GM23338 (cell line): Measurements from ENCODE around the gene KRTAP12-2. TPM values are rescaled to one million over a fixed set of nuclear protein-coding genes. Genes with fewer than 3 reads are reported as not detected.

ENCODE experiments used
- ATAC-seq: fragments of 200-7000 bp; cut with Tn5 transposase; 3 replicates; pipeline ENCODE4 v1.9.1; 2020
- DNase-seq: peaks from one replicate; pipeline ENCODE4 v3.0.0-alpha.2; 2015; ENCODE audit warnings: low spot score
- H2AFZ ChIP-seq: fragments of 200-600 bp; sonication (generic); 2 replicates; pipeline ENCODE4 v1.8.0; 2016; ENCODE audit warnings: antibody characterized with exemption, mild to moderate bottlenecking, moderate library complexity
- H3F3A ChIP-seq: fragments of 200-600 bp; sonication (generic); replicated peaks from 2 replicates; pipeline ENCODE4 v1.8.0; 2017; ENCODE audit warnings: antibody characterized with exemption, mixed run types, low read depth
- H3K27ac ChIP-seq: fragments of 200-600 bp; sonication (generic); 2 replicates; pipeline ENCODE4 v1.6.1; 2016; ENCODE audit warnings: low read depth
- H3K27me3 ChIP-seq: fragments of 200-600 bp; sonication (generic); 2 replicates; pipeline ENCODE4 v1.8.0; 2016; ENCODE audit warnings: mild to moderate bottlenecking, mixed run types, moderate library complexity; ENCODE audit not compliant: insufficient read depth
- H3K36me3 ChIP-seq: fragments of 200-600 bp; sonication (generic); 2 replicates; pipeline ENCODE4 v1.8.0; 2016; ENCODE audit warnings: mild to moderate bottlenecking; ENCODE audit not compliant: insufficient read depth
- H3K4me1 ChIP-seq: fragments of 200-600 bp; sonication (generic); 2 replicates; pipeline ENCODE4 v1.8.0; 2016; ENCODE audit warnings: mild to moderate bottlenecking, moderate library complexity; ENCODE audit not compliant: insufficient read depth
- H3K4me2 ChIP-seq: fragments of 200-600 bp; sonication (generic); 2 replicates; pipeline ENCODE4 v1.7.1; 2017; ENCODE audit warnings: mixed run types
- H3K4me3 ChIP-seq: fragments of 200-600 bp; sonication (generic); 2 replicates; pipeline ENCODE4 v1.6.1; 2016; ENCODE audit warnings: mixed run types
- H3K79me2 ChIP-seq: fragments of 200-600 bp; sonication (generic); replicated peaks from 2 replicates; pipeline ENCODE4 v1.8.0; 2017; ENCODE audit warnings: mild to moderate bottlenecking; ENCODE audit not compliant: insufficient read depth
- H3K9me2 ChIP-seq: fragments of 200-600 bp; sonication (generic); 2 replicates; pipeline ENCODE4 v1.8.0; 2017; ENCODE audit not compliant: insufficient read depth
- H4K20me1 ChIP-seq: fragments of 200-600 bp; sonication (generic); replicated peaks from 2 replicates; pipeline ENCODE4 v1.8.0; 2017; ENCODE audit warnings: mild to moderate bottlenecking; ENCODE audit not compliant: insufficient read depth
- H3K27ac Mint-ChIP-seq: 2 replicates; pipeline ENCODE4 v1.8.0; 2020; ENCODE audit warnings: inconsistent platforms, mild to moderate bottlenecking, moderate library complexity, mixed read lengths
- H3K27me3 Mint-ChIP-seq: 3 replicates; pipeline ENCODE4 v1.8.0; 2022; ENCODE audit warnings: low read depth, mild to moderate bottlenecking, moderate library complexity, mixed read lengths, inconsistent platforms; ENCODE audit not compliant: insufficient read depth, poor library complexity
- H3K36me3 Mint-ChIP-seq: 3 replicates; pipeline ENCODE4 v1.8.0; 2021; ENCODE audit warnings: low read depth, mild to moderate bottlenecking, inconsistent platforms, moderate library complexity, mixed read lengths
- H3K4me1 Mint-ChIP-seq: 3 replicates; pipeline ENCODE4 v1.8.0; 2020; ENCODE audit warnings: mild to moderate bottlenecking, inconsistent platforms, mixed read lengths
- H3K4me3 Mint-ChIP-seq: 3 replicates; pipeline ENCODE4 v1.8.0; 2021; ENCODE audit warnings: moderate library complexity, mild to moderate bottlenecking, inconsistent platforms, mixed read lengths
- H3K9me3 Mint-ChIP-seq: 3 replicates; pipeline ENCODE4 v1.8.0; 2020; ENCODE audit warnings: moderate library complexity, mild to moderate bottlenecking, inconsistent platforms, mixed read lengths
- EZH2phosphoT487 ChIP-seq: fragments of 200-600 bp; sonication (generic); IDR thresholded peaks from one replicate; pipeline ENCODE4 v1.8.1; 2018; ENCODE audit warnings: antibody characterized with exemption; ENCODE audit not compliant: unreplicated experiment
- JUNB ChIP-seq: IDR thresholded peaks from one replicate; pipeline ENCODE4 v1.6.1; 2016; ENCODE audit warnings: antibody characterized with exemption; ENCODE audit not compliant: unreplicated experiment
- NANOG ChIP-seq: IDR thresholded peaks from 2 replicates; pipeline ENCODE4 v1.6.1; 2016; ENCODE audit warnings: antibody characterized with exemption, borderline replicate concordance
- POLR2AphosphoS5 ChIP-seq: IDR thresholded peaks from 2 replicates; pipeline ENCODE4 v1.6.1; 2016; ENCODE audit warnings: antibody characterized with exemption, low read depth
- ZNF114 ChIP-seq: fragments of 250-450 bp; sonication (Bioruptor Pico); IDR thresholded peaks from 2 replicates; pipeline ENCODE4 v1.5.0; 2020; ENCODE audit warnings: mild to moderate bottlenecking, moderate library complexity
- polyA plus RNA-seq: library from polyadenylated mRNA; unstranded; fragments of >200 nt; fragmentation: Nextera tagmentation; extraction: Ambion mirVana; gene quantifications from 2 replicates; pipeline ENCODE4 v1.2.1, GENCODE V29; 2016
- total RNA-seq: library from RNA; depleted of rRNA; stranded (reverse); fragments of >200 nt; shearing (Covaris generic); gene quantifications from 2 replicates; pipeline ENCODE4 v1.2.3, GENCODE V29; 2014
- TF ChIP-seq, protein P1 (sequence below): fragments of 250-450 bp; sonication (Bioruptor Pico); IDR thresholded peaks from 2 replicates; pipeline ENCODE4 v1.5.0; 2020; ENCODE audit warnings: mild to moderate bottlenecking, moderate library complexity
- TF ChIP-seq, protein P2 (sequence below), 2 experiments: fragments of 200-600 bp in 1 of 2; sonication (generic) in 1 of 2; conservative IDR thresholded peaks; 2 replicates each; pipeline versions ENCODE4 v1.5.1 to v1.6.1; 2016 to 2017; ENCODE audit warnings: antibody characterized with exemption in 2 of 2, low read depth in 2 of 2, mild to moderate bottlenecking in 2 of 2, moderate library complexity in 1 of 2

Gene KRTAP12-2
- total and polyA plus RNA-seq, 2 experiments from 2014 or later = not detected

DNA sequence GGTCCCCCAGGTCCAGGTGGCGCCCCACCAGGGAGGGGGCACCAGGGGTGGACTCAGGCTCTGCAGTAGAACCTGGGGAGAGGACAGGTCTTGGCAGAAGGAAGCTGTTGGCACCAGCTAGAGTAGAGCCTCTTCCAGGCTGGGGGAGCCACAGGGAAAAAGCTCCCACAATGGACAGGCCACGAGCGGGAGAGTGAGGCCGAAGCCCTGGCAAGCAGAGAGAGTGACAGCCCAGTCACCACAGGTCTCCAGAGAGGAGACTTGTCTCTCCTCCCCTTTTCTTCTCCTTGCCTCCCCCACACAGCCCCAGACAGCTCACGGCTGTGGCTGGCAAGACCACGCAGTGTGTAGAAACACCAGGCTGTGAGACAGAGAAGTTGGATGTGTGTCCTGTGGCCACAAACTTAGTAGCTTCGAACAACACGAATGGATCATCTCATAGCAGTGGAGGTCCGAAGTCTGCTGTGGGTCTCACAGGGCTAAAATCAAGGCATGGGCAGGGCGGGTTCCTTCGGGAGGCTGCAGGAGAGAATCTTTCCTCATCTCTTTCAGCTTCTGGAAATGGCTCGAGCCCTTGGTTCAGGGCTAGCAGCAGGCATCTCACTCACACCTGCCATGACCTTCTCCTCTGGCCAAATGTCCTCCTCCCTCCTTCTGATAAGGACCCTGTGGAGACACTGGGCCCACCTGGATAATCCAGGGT is 15.6 kb downstream of the KRTAP12-2 start:
- no peaks in the 10 kb centered on the region for H3K79me2 ChIP-seq
- H3K27me3 ChIP-seq = no peaks in the 10 kb centered on the region
- H3K27ac ChIP-seq = no peak overlapping the region
- H3K36me3 Mint-ChIP-seq = no peaks in the 10 kb centered on the region; the same call in 2 of the 3 replicates
- ATAC-seq = no peak
- H3K9me2 ChIP-seq = no peaks in the 10 kb centered on the region
- H3K4me1 ChIP-seq = no peaks in the 10 kb centered on the region
- H4K20me1 ChIP-seq = no peaks in the 10 kb centered on the region
- H3K4me3 ChIP-seq = no peak overlapping the region
- no peak for DNase-seq
- H3K4me3 Mint-ChIP-seq = no peak overlapping the region
- no peak overlapping the region for H3K27ac Mint-ChIP-seq
- peaks cover 4% of the 10 kb centered on the region for H3K9me3 Mint-ChIP-seq
- H3K4me2 ChIP-seq = no peak overlapping the region
- H3K36me3 ChIP-seq = no peaks in the 10 kb centered on the region
- H3K4me1 Mint-ChIP-seq = peaks cover 10% of the 10 kb centered on the region
- TF ChIP-seq ZNF114 (CRISPR knock-in tag) = no peak
- no peak for TF ChIP-seq EZH2phosphoT487
- TF ChIP-seq, protein P1, sequence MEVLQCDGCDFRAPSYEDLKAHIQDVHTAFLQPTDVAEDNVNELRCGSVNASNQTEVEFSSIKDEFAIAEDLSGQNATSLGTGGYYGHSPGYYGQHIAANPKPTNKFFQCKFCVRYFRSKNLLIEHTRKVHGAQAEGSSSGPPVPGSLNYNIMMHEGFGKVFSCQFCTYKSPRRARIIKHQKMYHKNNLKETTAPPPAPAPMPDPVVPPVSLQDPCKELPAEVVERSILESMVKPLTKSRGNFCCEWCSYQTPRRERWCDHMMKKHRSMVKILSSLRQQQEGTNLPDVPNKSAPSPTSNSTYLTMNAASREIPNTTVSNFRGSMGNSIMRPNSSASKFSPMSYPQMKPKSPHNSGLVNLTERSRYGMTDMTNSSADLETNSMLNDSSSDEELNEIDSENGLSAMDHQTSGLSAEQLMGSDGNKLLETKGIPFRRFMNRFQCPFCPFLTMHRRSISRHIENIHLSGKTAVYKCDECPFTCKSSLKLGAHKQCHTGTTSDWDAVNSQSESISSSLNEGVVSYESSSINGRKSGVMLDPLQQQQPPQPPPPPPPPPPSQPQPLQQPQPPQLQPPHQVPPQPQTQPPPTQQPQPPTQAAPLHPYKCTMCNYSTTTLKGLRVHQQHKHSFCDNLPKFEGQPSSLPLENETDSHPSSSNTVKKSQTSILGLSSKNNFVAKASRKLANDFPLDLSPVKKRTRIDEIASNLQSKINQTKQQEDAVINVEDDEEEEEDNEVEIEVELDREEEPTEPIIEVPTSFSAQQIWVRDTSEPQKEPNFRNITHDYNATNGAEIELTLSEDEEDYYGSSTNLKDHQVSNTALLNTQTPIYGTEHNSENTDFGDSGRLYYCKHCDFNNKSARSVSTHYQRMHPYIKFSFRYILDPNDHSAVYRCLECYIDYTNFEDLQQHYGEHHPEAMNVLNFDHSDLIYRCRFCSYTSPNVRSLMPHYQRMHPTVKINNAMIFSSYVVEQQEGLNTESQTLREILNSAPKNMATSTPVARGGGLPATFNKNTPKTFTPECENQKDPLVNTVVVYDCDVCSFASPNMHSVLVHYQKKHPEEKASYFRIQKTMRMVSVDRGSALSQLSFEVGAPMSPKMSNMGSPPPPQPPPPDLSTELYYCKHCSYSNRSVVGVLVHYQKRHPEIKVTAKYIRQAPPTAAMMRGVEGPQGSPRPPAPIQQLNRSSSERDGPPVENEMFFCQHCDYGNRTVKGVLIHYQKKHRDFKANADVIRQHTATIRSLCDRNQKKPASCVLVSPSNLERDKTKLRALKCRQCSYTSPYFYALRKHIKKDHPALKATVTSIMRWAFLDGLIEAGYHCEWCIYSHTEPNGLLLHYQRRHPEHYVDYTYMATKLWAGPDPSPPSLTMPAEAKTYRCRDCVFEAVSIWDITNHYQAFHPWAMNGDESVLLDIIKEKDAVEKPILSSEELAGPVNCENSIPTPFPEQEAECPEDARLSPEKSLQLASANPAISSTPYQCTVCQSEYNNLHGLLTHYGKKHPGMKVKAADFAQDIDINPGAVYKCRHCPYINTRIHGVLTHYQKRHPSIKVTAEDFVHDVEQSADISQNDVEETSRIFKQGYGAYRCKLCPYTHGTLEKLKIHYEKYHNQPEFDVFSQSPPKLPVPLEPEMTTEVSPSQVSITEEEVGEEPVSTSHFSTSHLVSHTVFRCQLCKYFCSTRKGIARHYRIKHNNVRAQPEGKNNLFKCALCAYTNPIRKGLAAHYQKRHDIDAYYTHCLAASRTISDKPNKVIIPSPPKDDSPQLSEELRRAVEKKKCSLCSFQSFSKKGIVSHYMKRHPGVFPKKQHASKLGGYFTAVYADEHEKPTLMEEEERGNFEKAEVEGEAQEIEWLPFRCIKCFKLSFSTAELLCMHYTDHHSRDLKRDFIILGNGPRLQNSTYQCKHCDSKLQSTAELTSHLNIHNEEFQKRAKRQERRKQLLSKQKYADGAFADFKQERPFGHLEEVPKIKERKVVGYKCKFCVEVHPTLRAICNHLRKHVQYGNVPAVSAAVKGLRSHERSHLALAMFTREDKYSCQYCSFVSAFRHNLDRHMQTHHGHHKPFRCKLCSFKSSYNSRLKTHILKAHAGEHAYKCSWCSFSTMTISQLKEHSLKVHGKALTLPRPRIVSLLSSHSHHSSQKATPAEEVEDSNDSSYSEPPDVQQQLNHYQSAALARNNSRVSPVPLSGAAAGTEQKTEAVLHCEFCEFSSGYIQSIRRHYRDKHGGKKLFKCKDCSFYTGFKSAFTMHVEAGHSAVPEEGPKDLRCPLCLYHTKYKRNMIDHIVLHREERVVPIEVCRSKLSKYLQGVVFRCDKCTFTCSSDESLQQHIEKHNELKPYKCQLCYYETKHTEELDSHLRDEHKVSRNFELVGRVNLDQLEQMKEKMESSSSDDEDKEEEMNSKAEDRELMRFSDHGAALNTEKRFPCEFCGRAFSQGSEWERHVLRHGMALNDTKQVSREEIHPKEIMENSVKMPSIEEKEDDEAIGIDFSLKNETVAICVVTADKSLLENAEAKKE (CRISPR knock-in tag) = no peak
- TF ChIP-seq, protein P2, sequence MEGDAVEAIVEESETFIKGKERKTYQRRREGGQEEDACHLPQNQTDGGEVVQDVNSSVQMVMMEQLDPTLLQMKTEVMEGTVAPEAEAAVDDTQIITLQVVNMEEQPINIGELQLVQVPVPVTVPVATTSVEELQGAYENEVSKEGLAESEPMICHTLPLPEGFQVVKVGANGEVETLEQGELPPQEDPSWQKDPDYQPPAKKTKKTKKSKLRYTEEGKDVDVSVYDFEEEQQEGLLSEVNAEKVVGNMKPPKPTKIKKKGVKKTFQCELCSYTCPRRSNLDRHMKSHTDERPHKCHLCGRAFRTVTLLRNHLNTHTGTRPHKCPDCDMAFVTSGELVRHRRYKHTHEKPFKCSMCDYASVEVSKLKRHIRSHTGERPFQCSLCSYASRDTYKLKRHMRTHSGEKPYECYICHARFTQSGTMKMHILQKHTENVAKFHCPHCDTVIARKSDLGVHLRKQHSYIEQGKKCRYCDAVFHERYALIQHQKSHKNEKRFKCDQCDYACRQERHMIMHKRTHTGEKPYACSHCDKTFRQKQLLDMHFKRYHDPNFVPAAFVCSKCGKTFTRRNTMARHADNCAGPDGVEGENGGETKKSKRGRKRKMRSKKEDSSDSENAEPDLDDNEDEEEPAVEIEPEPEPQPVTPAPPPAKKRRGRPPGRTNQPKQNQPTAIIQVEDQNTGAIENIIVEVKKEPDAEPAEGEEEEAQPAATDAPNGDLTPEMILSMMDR (conservative IDR thresholded peaks at IDR 0.05; ENCODE audit: low read depth in 2 of 2) = no peak
- no peak for TF ChIP-seq JUNB
- no peak for TF ChIP-seq POLR2AphosphoS5
- no peak for TF ChIP-seq NANOG
- H3K27me3 Mint-ChIP-seq = peaks cover 11% of the 10 kb centered on the region
- no peak overlapping the region for H2AFZ ChIP-seq
- H3F3A ChIP-seq = no peaks in the 10 kb centered on the region
